ENCODE results near the gene RTEL1. TPM values are rescaled to one million over a fixed set of nuclear protein-coding genes. Genes with fewer than 3 reads are reported as not detected.

The RTEL1 gene
- polyA plus RNA-seq, 2 donors, result 8.1 to 14.5 TPM

- Histone ChIP-seq H3K27ac (ENCODE audit: low read depth in 2 of 2, low read length in 1 of 2) (peak overlapping the region; percentile 74 to 86), H3K4me1 (ENCODE audit: control insufficient read depth in 2 of 2, insufficient read depth in 2 of 2, low read length in 1 of 2) (peaks cover 12 to 34% of the 10 kb centered on the region in 2 donors), H3K36me3 (ENCODE audit: control insufficient read depth in 2 of 2, insufficient read depth in 2 of 2, low read length in 1 of 2) (no peaks in the 10 kb centered on the region), H3K4me3 (ENCODE audit: low read depth in 1 of 2, low read length in 2 of 2) (no peak overlapping the region), H3K27me3 (ENCODE audit: control insufficient read depth in 1 of 2, insufficient read depth in 2 of 2, low read length in 2 of 2) (no peaks in the 10 kb centered on the region), H3K9me3 (ENCODE audit: control insufficient read depth in 2 of 2, insufficient read depth in 1 of 2, low read depth in 1 of 2, low read length in 1 of 2) (no peaks in the 10 kb centered on the region)
- 83 to 87% methylated on average over 24 of the region's 24 CpGs for WGBS, 2 donors
Measured at GRCh38 chr20:63686094-63686491, 28.0 kb downstream of the RTEL1 start.

DNA sequence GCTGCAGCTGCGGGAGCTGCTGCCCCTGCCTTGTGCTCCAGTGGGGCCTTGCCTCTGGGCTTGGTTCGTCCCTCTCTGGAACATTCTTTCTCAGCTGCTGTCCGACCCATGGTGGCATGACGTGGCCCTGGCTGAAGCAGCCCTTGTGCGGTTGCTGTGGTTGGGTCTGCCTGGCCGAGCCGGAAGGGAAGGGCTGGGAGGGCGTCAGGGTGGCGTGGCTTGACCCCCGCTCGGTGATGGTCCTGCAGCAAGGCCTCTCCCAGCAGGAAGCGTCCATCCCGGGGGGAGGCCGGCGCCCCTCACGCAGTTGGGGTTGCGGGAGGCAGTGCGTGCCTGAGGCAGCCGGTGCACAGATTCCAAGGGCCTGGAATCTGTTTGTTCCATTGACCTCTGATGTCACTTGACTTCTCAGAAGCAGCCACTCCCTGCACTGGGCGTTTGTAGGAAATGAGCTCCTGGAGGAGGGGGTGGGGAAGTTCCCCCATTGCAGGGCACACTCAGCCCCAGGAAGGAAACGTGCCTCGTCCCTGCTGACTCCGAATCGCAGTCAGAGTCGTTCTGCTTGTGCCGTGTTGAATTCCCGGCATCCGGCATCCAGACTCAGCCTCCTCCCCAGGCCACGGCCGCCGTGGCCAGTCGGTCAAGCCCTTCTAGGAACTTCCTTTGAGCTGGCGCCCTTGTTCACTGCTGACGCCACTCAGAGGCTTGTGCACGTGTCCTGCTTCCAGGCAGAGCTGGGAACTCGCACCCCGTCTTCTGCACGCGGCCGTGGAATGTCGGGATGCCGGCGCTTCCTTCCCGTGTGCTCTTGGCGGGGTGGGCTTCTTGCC is 28.6 kb downstream of the RTEL1 start:
- H3K36me3 ChIP-seq (ENCODE audit: control insufficient read depth in 2 of 2, insufficient read depth in 2 of 2, low read length in 1 of 2), result no peaks in the 10 kb centered on the region
- 40 to 44% methylated on average over 36 to 45 of the region's 45 CpGs for WGBS, 2 donors
- no peaks in the 10 kb centered on the region for H3K27me3 ChIP-seq (ENCODE audit: control insufficient read depth in 1 of 2, insufficient read depth in 2 of 2, low read length in 2 of 2)
- no peak overlapping the region for H3K4me3 ChIP-seq (ENCODE audit: low read depth in 1 of 2, low read length in 2 of 2)
- peak overlapping the region; percentile 74 to 86 for H3K27ac ChIP-seq (ENCODE audit: low read depth in 2 of 2, low read length in 1 of 2)
- H3K9me3 ChIP-seq (ENCODE audit: control insufficient read depth in 2 of 2, insufficient read depth in 1 of 2, low read depth in 1 of 2, low read length in 1 of 2), result no peaks in the 10 kb centered on the region
- H3K4me1 ChIP-seq (ENCODE audit: control insufficient read depth in 2 of 2, insufficient read depth in 2 of 2, low read length in 1 of 2), result peaks cover 12 to 33% of the 10 kb centered on the region in 2 donors

- H3K27me3 ChIP-seq (ENCODE audit: control insufficient read depth in 1 of 2, insufficient read depth in 2 of 2, low read length in 2 of 2), result no peaks in the 10 kb centered on the region
- H3K9me3 ChIP-seq (ENCODE audit: control insufficient read depth in 2 of 2, insufficient read depth in 1 of 2, low read depth in 1 of 2, low read length in 1 of 2), result no peaks in the 10 kb centered on the region
- H3K4me3 ChIP-seq (ENCODE audit: low read depth in 1 of 2, low read length in 2 of 2), result no peak overlapping the region
- H3K4me1 ChIP-seq (ENCODE audit: control insufficient read depth in 2 of 2, insufficient read depth in 2 of 2, low read length in 1 of 2), result peaks cover 9 to 32% of the 10 kb centered on the region in 2 donors
- no peaks in the 10 kb centered on the region for H3K36me3 ChIP-seq (ENCODE audit: control insufficient read depth in 2 of 2, insufficient read depth in 2 of 2, low read length in 1 of 2)
- peak overlapping the region; percentile 74 to 86 for H3K27ac ChIP-seq (ENCODE audit: low read depth in 2 of 2, low read length in 1 of 2)
- 81 to 86% methylated on average over 29 of the region's 29 CpGs for WGBS, 2 donors
Measured at GRCh38 chr20:63687419-63688178, 29.5 kb downstream of the RTEL1 start.

- no peak overlapping the region for H3K4me3 ChIP-seq (ENCODE audit: low read depth in 1 of 2, low read length in 2 of 2)
- H3K9me3 ChIP-seq (ENCODE audit: control insufficient read depth in 2 of 2, insufficient read depth in 1 of 2, low read depth in 1 of 2, low read length in 1 of 2), result no peaks in the 10 kb centered on the region
- no peaks in the 10 kb centered on the region for H3K36me3 ChIP-seq (ENCODE audit: control insufficient read depth in 2 of 2, insufficient read depth in 2 of 2, low read length in 1 of 2)
- 71 to 75% methylated on average over 29 to 31 of the region's 31 CpGs for WGBS, 2 donors
- no peaks in the 10 kb centered on the region for H3K27me3 ChIP-seq (ENCODE audit: control insufficient read depth in 1 of 2, insufficient read depth in 2 of 2, low read length in 2 of 2)
- peaks cover 9 to 29% of the 10 kb centered on the region in 2 donors for H3K4me1 ChIP-seq (ENCODE audit: control insufficient read depth in 2 of 2, insufficient read depth in 2 of 2, low read length in 1 of 2)
- peak overlapping the region; percentile 27 to 74 for H3K27ac ChIP-seq (ENCODE audit: low read depth in 2 of 2, low read length in 1 of 2)
Measured at GRCh38 chr20:63688228-63689045, 30.3 kb downstream of the RTEL1 start.

- H3K4me1 ChIP-seq (ENCODE audit: control insufficient read depth in 2 of 2, insufficient read depth in 2 of 2, low read length in 1 of 2), result peaks cover 9 to 29% of the 10 kb centered on the region in 2 donors
- H3K9me3 ChIP-seq (ENCODE audit: control insufficient read depth in 2 of 2, insufficient read depth in 1 of 2, low read depth in 1 of 2, low read length in 1 of 2), result no peaks in the 10 kb centered on the region
Measured at GRCh38 chr20:63689046-63690002, 31.2 kb downstream of the RTEL1 start.

GRCh38 chr20:63690003-63690897 is 32.1 kb downstream of the RTEL1 start:
- no peaks in the 10 kb centered on the region for H3K27me3 ChIP-seq (ENCODE audit: control insufficient read depth in 1 of 2, insufficient read depth in 2 of 2, low read length in 2 of 2)
- H3K9me3 ChIP-seq (ENCODE audit: control insufficient read depth in 2 of 2, insufficient read depth in 1 of 2, low read depth in 1 of 2, low read length in 1 of 2), result no peaks in the 10 kb centered on the region
- 73 to 79% methylated on average over 35 to 40 of the region's 40 CpGs for WGBS, 2 donors
- H3K27ac ChIP-seq (ENCODE audit: low read depth in 2 of 2, low read length in 1 of 2), result peak overlapping the region in 1 of 2 donors; percentile 17
- peaks cover 0 to 3% of the 10 kb centered on the region in 2 donors for H3K36me3 ChIP-seq (ENCODE audit: control insufficient read depth in 2 of 2, insufficient read depth in 2 of 2, low read length in 1 of 2)
- peaks cover 9 to 32% of the 10 kb centered on the region in 2 donors for H3K4me1 ChIP-seq (ENCODE audit: control insufficient read depth in 2 of 2, insufficient read depth in 2 of 2, low read length in 1 of 2)
- peak overlapping the region in 1 of 2 donors; percentile 4 for H3K4me3 ChIP-seq (ENCODE audit: low read depth in 1 of 2, low read length in 2 of 2)

More at GRCh38 chr20:63689046-63690002, 31.2 kb downstream of the RTEL1 start:
- Histone ChIP-seq H3K27ac (ENCODE audit: low read depth in 2 of 2, low read length in 1 of 2) (no peak overlapping the region), H3K4me3 (ENCODE audit: low read depth in 1 of 2, low read length in 2 of 2) (no peak overlapping the region), H3K36me3 (ENCODE audit: control insufficient read depth in 2 of 2, insufficient read depth in 2 of 2, low read length in 1 of 2) (no peaks in the 10 kb centered on the region), H3K27me3 (ENCODE audit: control insufficient read depth in 1 of 2, insufficient read depth in 2 of 2, low read length in 2 of 2) (no peaks in the 10 kb centered on the region)
- WGBS, 2 donors, result 85 to 87% methylated on average over 42 to 44 of the region's 44 CpGs

DNA sequence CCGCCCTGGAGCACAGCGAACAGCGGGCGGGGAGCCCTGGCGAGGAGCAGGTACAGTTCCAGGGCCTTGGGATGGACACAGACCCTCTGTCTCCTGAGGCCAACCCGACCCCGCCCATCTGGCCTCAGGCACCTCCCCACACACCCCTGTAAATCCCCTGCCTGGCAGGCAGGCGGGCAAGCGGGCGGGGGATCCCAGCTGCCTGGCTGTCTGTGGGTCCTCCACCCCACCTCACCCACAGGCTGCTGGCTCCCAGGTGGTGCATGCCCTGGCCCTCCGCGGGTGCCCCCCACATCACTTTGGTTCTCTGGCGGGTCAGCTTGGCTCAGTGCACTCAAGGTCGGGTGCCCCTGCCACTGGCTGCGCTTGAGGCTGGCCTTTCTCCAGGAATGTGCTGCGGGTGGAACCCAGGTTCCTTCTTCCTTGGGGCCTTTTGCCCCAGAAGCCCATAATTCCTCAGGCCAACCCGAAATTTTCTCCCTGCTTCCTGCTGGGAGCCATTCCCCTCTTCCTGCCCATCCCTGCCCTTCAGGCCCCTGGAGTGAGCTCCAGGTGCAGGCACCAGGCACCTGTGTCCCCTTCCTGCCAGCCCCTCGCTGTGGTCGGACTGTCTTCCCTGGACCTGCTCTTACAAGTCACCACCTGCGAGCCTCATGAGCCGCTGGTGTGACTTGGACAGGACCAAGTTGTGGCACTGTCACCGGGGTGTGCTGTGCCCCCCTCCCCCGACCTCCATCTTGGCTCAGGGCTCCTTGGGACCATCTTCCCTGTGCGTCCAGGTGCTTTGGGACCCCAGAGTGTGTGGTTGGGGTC is 33.0 kb downstream of the RTEL1 start:
- Histone ChIP-seq H3K4me1 (ENCODE audit: control insufficient read depth in 2 of 2, insufficient read depth in 2 of 2, low read length in 1 of 2) (peaks cover 12 to 33% of the 10 kb centered on the region in 2 donors), H3K9me3 (ENCODE audit: control insufficient read depth in 2 of 2, insufficient read depth in 1 of 2, low read depth in 1 of 2, low read length in 1 of 2) (no peaks in the 10 kb centered on the region), H3K27me3 (ENCODE audit: control insufficient read depth in 1 of 2, insufficient read depth in 2 of 2, low read length in 2 of 2) (no peaks in the 10 kb centered on the region), H3K4me3 (ENCODE audit: low read depth in 1 of 2, low read length in 2 of 2) (peak overlapping the region in 1 of 2 donors; percentile 4), H3K36me3 (ENCODE audit: control insufficient read depth in 2 of 2, insufficient read depth in 2 of 2, low read length in 1 of 2) (peaks cover 0 to 3% of the 10 kb centered on the region in 2 donors), H3K27ac (ENCODE audit: low read depth in 2 of 2, low read length in 1 of 2) (peak overlapping the region in 1 of 2 donors; percentile 45)
- 51 to 61% methylated on average over 23 to 24 of the region's 24 CpGs for WGBS, 2 donors
